ENCODE results near the gene ABHD10.

DNA sequence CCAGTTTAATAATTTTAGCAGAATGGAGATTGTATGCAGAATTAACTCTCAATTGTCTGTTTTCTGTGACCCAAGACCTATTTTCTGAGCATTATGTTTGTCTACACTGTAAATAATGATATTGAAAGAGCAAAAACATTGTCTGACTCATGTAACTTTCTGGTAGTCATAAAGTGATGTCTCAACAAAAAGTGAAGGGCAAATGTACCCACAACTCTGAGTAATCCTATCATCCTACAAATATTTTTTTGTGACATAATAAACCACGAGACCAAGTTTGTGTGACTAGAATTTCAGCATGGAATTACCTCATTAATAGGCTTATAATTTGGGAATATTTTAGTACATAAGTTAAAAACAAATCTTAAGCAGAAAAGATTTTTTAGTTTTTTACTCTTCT lies 15.4 kb upstream of the ABHD10 start:
- TF ChIP-seq, protein P1, sequence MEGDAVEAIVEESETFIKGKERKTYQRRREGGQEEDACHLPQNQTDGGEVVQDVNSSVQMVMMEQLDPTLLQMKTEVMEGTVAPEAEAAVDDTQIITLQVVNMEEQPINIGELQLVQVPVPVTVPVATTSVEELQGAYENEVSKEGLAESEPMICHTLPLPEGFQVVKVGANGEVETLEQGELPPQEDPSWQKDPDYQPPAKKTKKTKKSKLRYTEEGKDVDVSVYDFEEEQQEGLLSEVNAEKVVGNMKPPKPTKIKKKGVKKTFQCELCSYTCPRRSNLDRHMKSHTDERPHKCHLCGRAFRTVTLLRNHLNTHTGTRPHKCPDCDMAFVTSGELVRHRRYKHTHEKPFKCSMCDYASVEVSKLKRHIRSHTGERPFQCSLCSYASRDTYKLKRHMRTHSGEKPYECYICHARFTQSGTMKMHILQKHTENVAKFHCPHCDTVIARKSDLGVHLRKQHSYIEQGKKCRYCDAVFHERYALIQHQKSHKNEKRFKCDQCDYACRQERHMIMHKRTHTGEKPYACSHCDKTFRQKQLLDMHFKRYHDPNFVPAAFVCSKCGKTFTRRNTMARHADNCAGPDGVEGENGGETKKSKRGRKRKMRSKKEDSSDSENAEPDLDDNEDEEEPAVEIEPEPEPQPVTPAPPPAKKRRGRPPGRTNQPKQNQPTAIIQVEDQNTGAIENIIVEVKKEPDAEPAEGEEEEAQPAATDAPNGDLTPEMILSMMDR (IDR thresholded peaks at IDR 0.05; ENCODE audit: low read length): no peak
- no peak for TF ChIP-seq EZH2 (optimal IDR thresholded peaks at IDR 0.05; ENCODE audit: low read depth, low read length)
